ENCODE measurements around the gene PRKCZ. TPM values are rescaled to one million over a fixed set of nuclear protein-coding genes. Genes with fewer than 3 reads are reported as not detected.

PRKCZ gene
- total and polyA plus RNA-seq, 7 experiments from 2014 or later, result 3.6 to 29.6 (median 24.0) TPM

DNA sequence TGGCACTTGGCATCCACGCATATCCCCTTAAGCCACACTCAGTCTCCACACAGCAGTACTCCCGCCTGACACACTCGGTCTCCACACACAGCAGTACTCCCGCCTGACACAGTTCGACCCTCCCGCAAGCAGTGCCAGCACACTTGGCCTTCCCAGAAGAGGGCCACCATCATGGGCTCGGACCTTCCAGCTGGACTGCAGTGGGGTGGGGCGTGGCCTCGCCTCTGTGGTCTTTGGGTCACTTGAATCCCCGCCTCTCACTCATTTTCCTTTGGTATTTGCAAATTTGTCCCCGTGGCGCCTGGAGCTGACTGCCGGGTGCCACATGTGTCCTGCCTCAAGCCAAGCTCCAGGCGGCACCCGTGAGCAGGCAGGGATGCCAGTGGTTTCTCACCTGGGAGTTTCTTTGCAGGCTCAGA lies 80.7 kb downstream of the PRKCZ start:
- peak in 1 of 9 donors; percentile 7 for DNase-seq
- Mint-ChIP-seq H3K27me3 (no peaks in the 10 kb centered on the region), H3K36me3 (no peaks in the 10 kb centered on the region), H3K4me3 (peak overlapping the region in 2 of 10 donors; percentile 8 to 73), H3K4me1 (peaks cover 10 to 32% (median 25%) of the 10 kb centered on the region in 7 donors), H3K9me3 (no peaks in the 10 kb centered on the region), H3K27ac (peak overlapping the region in 2 of 9 donors; percentile 41 to 51)
- Histone ChIP-seq H3K4me3 (ENCODE audit: low read length) (no peak overlapping the region), H3K27ac (ENCODE audit: low read depth, low read length) (no peak overlapping the region), H3K4me1 (ENCODE audit: control insufficient read depth in 2 of 2, insufficient read depth in 2 of 2, low read length in 2 of 2) (peaks cover 10 to 25% of the 10 kb centered on the region in 2 donors), H3K36me3 (ENCODE audit: control insufficient read depth in 2 of 3, insufficient read depth in 3 of 3, low read length in 3 of 3) (no peaks in the 10 kb centered on the region), H3K9me3 (ENCODE audit: control insufficient read depth in 2 of 3, low read length in 3 of 3) (no peaks in the 10 kb centered on the region), H3K27me3 (ENCODE audit: control insufficient read depth in 2 of 2, insufficient read depth in 2 of 2, low read length in 2 of 2) (no peaks in the 10 kb centered on the region)
- ATAC-seq, result no peak
- ChIA-PET CTCF (no interaction called here), POLR2A (no interaction called here)
- intact Hi-C loops (cut with micrococcal nuclease), result loop anchor here (5.0 to 10.0 kb wide), 3 partner anchors 251 to 1666 kb away; partner anchors contain the start of genes LRRC47 (in 1 of the 2) and PRXL2B (in 1 of the 2)

DNA sequence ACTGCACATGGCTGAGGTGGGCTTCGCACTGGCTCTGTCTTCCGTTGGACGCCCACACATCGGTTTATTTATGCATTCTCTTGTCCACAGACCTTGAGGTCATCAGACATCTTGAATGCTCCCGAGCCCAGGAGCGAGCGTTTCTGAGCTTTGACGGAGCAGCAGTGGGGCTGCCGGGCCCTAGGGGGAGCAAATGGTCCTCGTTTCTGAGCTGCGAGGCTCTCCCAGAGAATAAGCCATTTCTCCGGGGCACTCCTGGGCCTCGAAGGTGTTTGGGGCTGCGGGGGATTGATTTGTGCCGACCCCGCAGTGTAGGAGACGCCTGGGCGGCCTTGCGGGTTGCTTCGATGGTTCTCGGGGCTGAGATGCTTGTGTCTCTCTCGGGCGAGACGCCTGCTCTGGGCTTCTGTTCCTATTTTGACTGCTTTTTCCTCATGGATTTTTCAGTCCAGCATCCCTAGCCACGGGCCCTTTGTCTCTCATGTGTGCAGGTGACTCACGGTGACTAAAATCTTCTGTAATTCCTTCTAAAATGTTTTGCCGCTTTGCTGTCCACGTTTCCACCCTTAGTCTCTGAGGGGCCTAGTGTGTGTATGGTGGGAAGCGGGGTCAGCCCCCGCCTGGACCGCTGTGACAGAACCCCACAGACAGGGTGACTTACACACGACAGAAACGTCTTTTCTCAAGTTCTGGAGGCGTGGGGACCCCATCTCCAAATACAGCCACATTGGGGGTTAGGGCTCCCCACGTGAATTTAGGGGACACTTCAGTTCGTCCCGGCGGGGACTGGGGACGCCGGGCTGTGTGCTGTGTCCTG lies 82.2 kb downstream of the PRKCZ start:
- peaks cover 10 to 12% of the 10 kb centered on the region in 2 donors for H3K4me1 ChIP-seq (ENCODE audit: control insufficient read depth in 2 of 2, insufficient read depth in 2 of 2, low read length in 2 of 2)
- ChIA-PET POLR2A (interaction anchor here (0.7 to 1.2 kb wide), 7 partner anchors 48 to 449 kb away, joined by 3 to 4 read pairs (median 3); no protein-coding TSS in a partner anchor), CTCF (interaction anchor here (1.2 to 2.3 kb wide), 4 partner anchors 11 to 44 kb away, joined by 4 to 15 read pairs (median 6); no protein-coding TSS in a partner anchor)
- Mint-ChIP-seq H3K4me1 (peaks cover 5 to 29% (median 17%) of the 10 kb centered on the region in 7 donors), H3K27me3 (no peaks in the 10 kb centered on the region), H3K27ac (peak overlapping the region; percentile 54 to 96 (median 93)), H3K36me3 (peaks cover 0 to 5% (median 0%) of the 10 kb centered on the region in 5 donors), H3K4me3 (peak overlapping the region; percentile 73 to 88 (median 83)), H3K9me3 (no peaks in the 10 kb centered on the region)
- peak overlapping the region; percentile 66 for H3K4me3 ChIP-seq (ENCODE audit: low read length)
- intact Hi-C loops (cut with micrococcal nuclease), result loop anchor here (1.0 to 10.0 kb wide), 17 partner anchors 14 to 1665 kb away; partner anchors contain the start of genes PRXL2B (in 2 of the 2), TMEM52 (in 2 of the 2), FAAP20 (in 1 of the 2) and LRRC47 (in 1 of the 2)
- DNase-seq (peak in 3 of 9 donors; percentile 27 to 37 (median 30)), ATAC-seq (no peak)
- H3K9me3 ChIP-seq (ENCODE audit: control insufficient read depth in 2 of 3, low read length in 3 of 3), result no peaks in the 10 kb centered on the region
- H3K27ac ChIP-seq (ENCODE audit: low read depth, low read length), result peak overlapping the region; percentile 80
- no peaks in the 10 kb centered on the region for H3K36me3 ChIP-seq (ENCODE audit: control insufficient read depth in 2 of 3, insufficient read depth in 3 of 3, low read length in 3 of 3)
- no peaks in the 10 kb centered on the region for H3K27me3 ChIP-seq (ENCODE audit: control insufficient read depth in 2 of 2, insufficient read depth in 2 of 2, low read length in 2 of 2)

DNA sequence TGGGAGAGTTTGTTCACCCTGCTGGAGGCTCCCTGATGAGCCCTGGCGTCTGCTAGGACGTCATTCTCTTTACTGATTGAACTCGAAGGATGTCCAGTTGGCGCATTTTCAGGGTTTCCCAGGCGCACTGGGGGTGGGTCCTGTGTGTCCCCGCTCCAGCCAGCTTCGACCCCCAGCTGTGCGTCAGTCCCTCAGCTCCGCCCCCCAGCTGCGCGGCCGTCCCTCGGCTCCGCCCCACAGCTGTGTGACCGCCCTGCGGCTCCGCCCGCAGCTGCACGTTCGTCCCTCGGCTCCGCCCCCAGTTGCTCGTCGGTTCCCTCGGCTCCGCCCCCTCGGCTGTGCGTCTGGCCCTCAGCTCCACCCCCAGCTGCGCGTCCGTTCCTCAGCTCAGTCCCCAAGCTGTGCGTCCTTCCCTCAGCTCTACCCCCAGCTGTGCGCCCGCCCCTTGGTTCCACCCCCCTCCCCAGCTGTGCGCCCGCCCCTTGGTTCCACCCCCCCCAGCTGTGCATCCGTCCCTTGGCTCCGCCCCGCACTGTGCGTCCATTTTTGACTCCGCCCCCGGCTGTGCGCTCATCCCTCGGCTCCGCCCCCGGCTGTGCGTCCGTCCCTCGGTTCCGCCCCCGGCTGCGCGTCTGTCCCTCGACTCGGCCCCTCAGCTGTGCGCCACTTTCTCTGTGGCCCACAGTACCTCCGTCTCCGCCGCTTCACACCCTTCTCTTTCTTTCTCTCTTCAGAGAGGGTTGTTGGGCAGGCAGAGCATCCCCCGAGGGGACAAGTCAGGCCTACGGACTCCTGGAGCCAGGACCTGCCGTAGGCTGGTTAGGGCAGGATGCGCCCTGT lies 83.0 kb downstream of the PRKCZ start:
- intact Hi-C loops (cut with micrococcal nuclease), result loop anchor here (1.0 to 10.0 kb wide), 17 partner anchors 13 to 1664 kb away; partner anchors contain the start of genes PRXL2B (in 2 of the 2), TMEM52 (in 2 of the 2), FAAP20 (in 1 of the 2) and LRRC47 (in 1 of the 2)
- Mint-ChIP-seq H3K36me3 (peaks cover 0 to 5% (median 0%) of the 10 kb centered on the region in 5 donors), H3K4me3 (peak overlapping the region; percentile 73 to 88 (median 83)), H3K4me1 (peaks cover 5 to 32% (median 17%) of the 10 kb centered on the region in 7 donors), H3K27ac (peak overlapping the region; percentile 54 to 96 (median 93)), H3K9me3 (no peaks in the 10 kb centered on the region), H3K27me3 (no peaks in the 10 kb centered on the region)
- DNase-seq (peak; percentile 93 to 97 (median 96)), ATAC-seq (peak; percentile 94)
- H3K4me3 ChIP-seq (ENCODE audit: low read length), result peak overlapping the region; percentile 66
- peaks cover 10% of the 10 kb centered on the region in 2 donors for H3K4me1 ChIP-seq (ENCODE audit: control insufficient read depth in 2 of 2, insufficient read depth in 2 of 2, low read length in 2 of 2)
- ChIA-PET CTCF (interaction anchor here (0.5 to 2.3 kb wide), 6 partner anchors 10 to 1485 kb away, joined by 3 to 15 read pairs (median 4); no protein-coding TSS in a partner anchor), POLR2A (interaction anchor here (0.6 to 1.2 kb wide), 7 partner anchors 47 to 448 kb away, joined by 3 to 4 read pairs (median 3); no protein-coding TSS in a partner anchor)
- H3K9me3 ChIP-seq (ENCODE audit: control insufficient read depth in 2 of 3, low read length in 3 of 3), result no peaks in the 10 kb centered on the region
- peak overlapping the region; percentile 80 for H3K27ac ChIP-seq (ENCODE audit: low read depth, low read length)
- H3K27me3 ChIP-seq (ENCODE audit: control insufficient read depth in 2 of 2, insufficient read depth in 2 of 2, low read length in 2 of 2), result no peaks in the 10 kb centered on the region
- H3K36me3 ChIP-seq (ENCODE audit: control insufficient read depth in 2 of 3, insufficient read depth in 3 of 3, low read length in 3 of 3), result no peaks in the 10 kb centered on the region

DNA sequence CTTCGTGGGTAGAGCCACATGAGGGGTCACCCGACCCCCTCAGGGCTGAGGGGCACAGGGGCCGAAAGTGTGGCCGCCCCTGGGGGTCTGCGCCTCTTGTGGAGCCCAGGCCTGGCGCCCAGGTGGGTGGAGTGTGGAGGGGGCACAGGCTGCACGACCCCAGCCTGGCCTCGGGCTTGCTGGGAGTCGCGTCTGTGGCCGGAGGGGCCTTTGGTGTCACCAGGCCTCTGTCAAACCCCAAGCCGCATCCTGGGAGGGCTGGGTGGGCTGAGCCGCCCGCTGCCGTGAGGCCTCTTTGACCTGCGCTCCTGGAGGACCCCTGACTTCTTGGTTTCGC lies 83.6 kb downstream of the PRKCZ start:
- Histone ChIP-seq H3K36me3 (ENCODE audit: control insufficient read depth in 2 of 3, insufficient read depth in 3 of 3, low read length in 3 of 3) (no peaks in the 10 kb centered on the region), H3K9me3 (ENCODE audit: control insufficient read depth in 2 of 3, low read length in 3 of 3) (no peaks in the 10 kb centered on the region), H3K27ac (ENCODE audit: low read depth, low read length) (peak overlapping the region; percentile 80), H3K27me3 (ENCODE audit: control insufficient read depth in 2 of 2, insufficient read depth in 2 of 2, low read length in 2 of 2) (no peaks in the 10 kb centered on the region), H3K4me3 (ENCODE audit: low read length) (peak overlapping the region; percentile 56), H3K4me1 (ENCODE audit: control insufficient read depth in 2 of 2, insufficient read depth in 2 of 2, low read length in 2 of 2) (peaks cover 10% of the 10 kb centered on the region in 2 donors)
- Mint-ChIP-seq H3K27ac (peak overlapping the region in 7 of 9 donors; percentile 54 to 96 (median 82)), H3K27me3 (no peaks in the 10 kb centered on the region), H3K4me1 (peaks cover 5 to 32% (median 17%) of the 10 kb centered on the region in 7 donors), H3K36me3 (peaks cover 0 to 5% (median 0%) of the 10 kb centered on the region in 5 donors), H3K4me3 (peak overlapping the region in 9 of 10 donors; percentile 43 to 88 (median 77)), H3K9me3 (no peaks in the 10 kb centered on the region)
- ATAC-seq (no peak), DNase-seq (peak in 1 of 9 donors; percentile 13)
- ChIA-PET POLR2A (interaction anchor here (1.0 to 1.2 kb wide), 2 partner anchors 392 to 447 kb away, joined by 3 read pairs; no protein-coding TSS in a partner anchor), CTCF (interaction anchor here (0.6 to 2.3 kb wide), 3 partner anchors 10 to 1485 kb away, joined by 3 to 15 read pairs (median 4); no protein-coding TSS in a partner anchor)
- intact Hi-C loops (cut with micrococcal nuclease), result loop anchor here (1.0 to 10.0 kb wide), 17 partner anchors 12 to 1663 kb away; partner anchors contain the start of genes PRXL2B (in 2 of the 2), TMEM52 (in 2 of the 2), FAAP20 (in 1 of the 2) and LRRC47 (in 1 of the 2)

DNA sequence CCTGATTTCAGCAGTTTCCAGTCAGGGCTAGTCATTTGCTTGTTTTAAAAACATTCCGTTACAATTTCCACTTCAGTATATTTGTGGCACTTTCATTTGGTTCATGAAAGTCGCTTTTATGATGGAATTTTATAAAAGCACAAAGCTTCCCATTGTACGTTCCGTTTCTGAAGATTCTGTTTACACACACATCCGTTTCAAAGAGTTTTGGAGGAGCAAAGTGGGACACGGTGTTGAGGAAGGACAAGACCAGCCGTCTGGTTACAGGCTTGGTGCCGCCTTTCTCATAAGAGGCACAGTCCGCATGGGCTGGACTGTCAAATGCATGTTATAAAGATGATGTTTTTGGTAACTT lies 84.0 kb downstream of the PRKCZ start:
- Histone ChIP-seq H3K9me3 (ENCODE audit: control insufficient read depth in 2 of 3, low read length in 3 of 3) (no peaks in the 10 kb centered on the region), H3K27ac (ENCODE audit: low read depth, low read length) (peak overlapping the region; percentile 80), H3K27me3 (ENCODE audit: control insufficient read depth in 2 of 2, insufficient read depth in 2 of 2, low read length in 2 of 2) (no peaks in the 10 kb centered on the region), H3K4me3 (ENCODE audit: low read length) (no peak overlapping the region), H3K36me3 (ENCODE audit: control insufficient read depth in 2 of 3, insufficient read depth in 3 of 3, low read length in 3 of 3) (no peaks in the 10 kb centered on the region), H3K4me1 (ENCODE audit: control insufficient read depth in 2 of 2, insufficient read depth in 2 of 2, low read length in 2 of 2) (peaks cover 10% of the 10 kb centered on the region in 2 donors)
- ChIA-PET POLR2A (no interaction called here), CTCF (no interaction called here)
- Mint-ChIP-seq H3K4me3 (peak overlapping the region in 4 of 10 donors; percentile 26 to 50 (median 45)), H3K27ac (peak overlapping the region in 6 of 9 donors; percentile 41 to 93 (median 78)), H3K4me1 (peaks cover 5 to 32% (median 17%) of the 10 kb centered on the region in 7 donors), H3K36me3 (peaks cover 0 to 5% (median 0%) of the 10 kb centered on the region in 5 donors), H3K27me3 (no peaks in the 10 kb centered on the region), H3K9me3 (no peaks in the 10 kb centered on the region)
- DNase-seq (no peak), ATAC-seq (no peak)
- intact Hi-C loops (cut with micrococcal nuclease), result loop anchor here (5.0 to 10.0 kb wide), 3 partner anchors 248 to 1663 kb away; partner anchors contain the start of genes LRRC47 (in 1 of the 2) and PRXL2B (in 1 of the 2)
